ENCODE measurements around the gene FRMD4B. TPM values are rescaled to one million over a fixed set of nuclear protein-coding genes. Genes with fewer than 3 reads are reported as not detected.

FRMD4B gene
- total RNA-seq, 1 donor from 2014 or later = 37.4 TPM

GRCh38 chr3:69121950-69122349, 263.9 kb downstream of the FRMD4B start:
- Mint-ChIP-seq H3K4me1 (ENCODE audit: unreplicated experiment) (peaks cover 7% of the 10 kb centered on the region), H3K27ac (no peak overlapping the region), H3K4me3 (no peak overlapping the region), H3K36me3 (no peaks in the 10 kb centered on the region), H3K9me3 (no peaks in the 10 kb centered on the region), H3K27me3 (no peaks in the 10 kb centered on the region)
- DNase-seq (ENCODE audit: extremely low spot score, unreplicated experiment) = no peak
- no peak for TF ChIP-seq CTCF (conservative IDR thresholded peaks at IDR 0.05)

- no peaks in the 10 kb centered on the region for H3K9me3 Mint-ChIP-seq
- TF ChIP-seq CTCF (conservative IDR thresholded peaks at IDR 0.05) = no peak
- DNase-seq (ENCODE audit: extremely low spot score, unreplicated experiment) = no peak
- no peak overlapping the region for H3K4me3 Mint-ChIP-seq
- H3K27ac Mint-ChIP-seq = no peak overlapping the region
- no peaks in the 10 kb centered on the region for H3K27me3 Mint-ChIP-seq
- H3K4me1 Mint-ChIP-seq (ENCODE audit: unreplicated experiment) = peaks cover 7% of the 10 kb centered on the region
- no peaks in the 10 kb centered on the region for H3K36me3 Mint-ChIP-seq
These were observed 264.4 kb downstream of the FRMD4B start for GRCh38 chr3:69121513-69121912.

- no peak overlapping the region for H3K27ac Mint-ChIP-seq
- H3K4me1 Mint-ChIP-seq (ENCODE audit: unreplicated experiment) = peaks cover 7% of the 10 kb centered on the region
- H3K27me3 Mint-ChIP-seq = no peaks in the 10 kb centered on the region
- no peaks in the 10 kb centered on the region for H3K9me3 Mint-ChIP-seq
- no peaks in the 10 kb centered on the region for H3K36me3 Mint-ChIP-seq
- peak; percentile 73 for DNase-seq (ENCODE audit: extremely low spot score, unreplicated experiment)
- TF ChIP-seq CTCF (conservative IDR thresholded peaks at IDR 0.05) = peak; percentile 96
- no peak overlapping the region for H3K4me3 Mint-ChIP-seq
These were observed 264.9 kb downstream of the FRMD4B start for GRCh38 chr3:69120879-69121464.

Data from type B pancreatic cell (in vitro differentiated cells).